Uterus (tissue), 4 donors: Measurements from ENCODE around the gene PRSS33. TPM values are rescaled to one million over a fixed set of nuclear protein-coding genes. Genes with fewer than 3 reads are reported as not detected.

Source experiments
- DNase-seq, 2 donors: peaks; one replicate each; pipeline ENCODE4 v3.0.0-alpha.2; 2019 to 2020
- H3K27ac ChIP-seq, 2 donors: fragments of 200-600 bp; sonication (generic); 1 replicate in 1 of 2; 2 replicates in 1 of 2; pipeline ENCODE4 v1.5.1; 2016 to 2018
- H3K27me3 ChIP-seq, 2 donors: fragments of 200-600 bp; sonication (generic); one replicate each; pipeline ENCODE4 v1.5.1; 2018 to 2019; ENCODE audit warnings: control low read depth in 1 of 2
- H3K36me3 ChIP-seq, 2 donors: fragments of 200-600 bp; sonication (generic); one replicate each; pipeline ENCODE4 v1.5.1; 2019; ENCODE audit warnings: control low read depth in 1 of 2
- H3K4me1 ChIP-seq, 2 donors: fragments of 200-600 bp; sonication (generic); one replicate each; pipeline ENCODE4 v1.5.1; 2018 to 2019; ENCODE audit warnings: control low read depth in 1 of 2
- H3K4me3 ChIP-seq, 2 donors: fragments of 200-600 bp; sonication (generic); 1 replicate in 1 of 2; 2 replicates in 1 of 2; pipeline ENCODE4 v1.5.1; 2018 to 2019; ENCODE audit warnings: mild to moderate bottlenecking in 1 of 2
- H3K9me3 ChIP-seq, 2 donors: fragments of 200-600 bp; sonication (generic); one replicate each; pipeline ENCODE4 v1.5.1; 2019; ENCODE audit warnings: control low read depth in 1 of 2
- POLR2A ChIP-seq, 2 donors: fragments of 450-650 bp; IDR thresholded peaks; one replicate each; pipeline ENCODE4 v1.6.1; 2016; ENCODE audit warnings: antibody characterized with exemption in 2 of 2, mild to moderate bottlenecking in 1 of 2, moderate library complexity in 1 of 2
- intact Hi-C: fragments of 100-400 bp; cut with DNase I; formaldehyde crosslinking; loops from one replicate; pipeline ENCODE4 v1.15.1; 2023; ENCODE audit warnings: low total_unique reads
- total RNA-seq, 4 donors: library from RNA; depleted of rRNA in 3 of 4; stranded (reverse); fragments of >200 nt in 3 of 4; gene quantifications; one replicate each; pipeline versions ENCODE4 v1.1.0 to v1.2.4, GENCODE V29; 2014 to 2023
- TF ChIP-seq, protein P1 (sequence below), 4 experiments: fragments of 200-600 bp in 2 of 4; fragments of 450-650 bp in 2 of 4; sonication (generic) in 2 of 4; IDR thresholded peaks; one replicate each; pipeline ENCODE4 v1.5.1; 2016 to 2019; ENCODE audit warnings: antibody characterized with exemption in 4 of 4, mild to moderate bottlenecking in 2 of 4, moderate library complexity in 1 of 4
- donor health status: DM: yes; HTN: yes; CAD: no.

PRSS33 gene
- total RNA-seq, 4 donors from 2014 or later, result 0.21 TPM; not detected in 3

DNA sequence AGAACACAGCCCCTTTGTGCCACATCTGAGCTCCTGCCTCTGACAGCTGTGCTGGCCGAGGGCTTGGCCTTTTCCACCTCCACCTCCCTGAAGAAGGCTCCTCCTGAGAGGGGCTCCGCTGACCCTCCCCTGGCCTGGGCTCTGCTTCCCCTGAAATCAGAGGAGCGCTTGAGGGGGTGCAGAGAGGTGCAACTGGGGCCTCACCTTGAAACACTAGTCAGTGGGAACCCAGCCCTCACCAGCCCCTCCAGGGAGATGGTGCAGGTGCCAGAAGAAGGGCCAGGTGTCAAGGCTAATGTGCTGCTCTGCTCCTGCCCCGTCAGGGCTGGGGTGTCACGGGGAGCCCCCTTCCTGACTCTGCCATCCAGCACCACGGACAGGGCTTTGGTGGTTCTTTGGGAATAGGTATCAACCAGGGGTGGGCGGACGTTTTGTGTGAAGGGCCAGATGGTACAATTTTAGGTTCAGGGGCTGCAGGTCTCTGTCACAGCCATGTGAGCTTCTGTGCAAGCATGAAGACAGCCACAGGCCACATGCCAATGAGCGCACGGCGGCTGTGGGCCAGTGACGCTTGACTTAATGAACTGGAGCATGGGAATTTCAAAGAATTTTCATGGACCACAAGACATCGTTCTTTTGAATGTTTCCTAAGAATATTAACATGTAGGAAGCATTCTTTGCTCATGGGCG lies 40.6 kb upstream of the PRSS33 start:
- Histone ChIP-seq H3K36me3 (no peaks in the 10 kb centered on the region), H3K4me1 (no peaks in the 10 kb centered on the region), H3K27ac (no peak overlapping the region), H3K4me3 (no peak overlapping the region), H3K9me3 (no peaks in the 10 kb centered on the region), H3K27me3 (no peaks in the 10 kb centered on the region)
- intact Hi-C loops, result no loop called here
- DNase-seq, result no peak
- TF ChIP-seq POLR2A (IDR thresholded peaks at IDR 0.05), result no peak
- TF ChIP-seq, protein P1, sequence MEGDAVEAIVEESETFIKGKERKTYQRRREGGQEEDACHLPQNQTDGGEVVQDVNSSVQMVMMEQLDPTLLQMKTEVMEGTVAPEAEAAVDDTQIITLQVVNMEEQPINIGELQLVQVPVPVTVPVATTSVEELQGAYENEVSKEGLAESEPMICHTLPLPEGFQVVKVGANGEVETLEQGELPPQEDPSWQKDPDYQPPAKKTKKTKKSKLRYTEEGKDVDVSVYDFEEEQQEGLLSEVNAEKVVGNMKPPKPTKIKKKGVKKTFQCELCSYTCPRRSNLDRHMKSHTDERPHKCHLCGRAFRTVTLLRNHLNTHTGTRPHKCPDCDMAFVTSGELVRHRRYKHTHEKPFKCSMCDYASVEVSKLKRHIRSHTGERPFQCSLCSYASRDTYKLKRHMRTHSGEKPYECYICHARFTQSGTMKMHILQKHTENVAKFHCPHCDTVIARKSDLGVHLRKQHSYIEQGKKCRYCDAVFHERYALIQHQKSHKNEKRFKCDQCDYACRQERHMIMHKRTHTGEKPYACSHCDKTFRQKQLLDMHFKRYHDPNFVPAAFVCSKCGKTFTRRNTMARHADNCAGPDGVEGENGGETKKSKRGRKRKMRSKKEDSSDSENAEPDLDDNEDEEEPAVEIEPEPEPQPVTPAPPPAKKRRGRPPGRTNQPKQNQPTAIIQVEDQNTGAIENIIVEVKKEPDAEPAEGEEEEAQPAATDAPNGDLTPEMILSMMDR (IDR thresholded peaks at IDR 0.05), result no peak

DNA sequence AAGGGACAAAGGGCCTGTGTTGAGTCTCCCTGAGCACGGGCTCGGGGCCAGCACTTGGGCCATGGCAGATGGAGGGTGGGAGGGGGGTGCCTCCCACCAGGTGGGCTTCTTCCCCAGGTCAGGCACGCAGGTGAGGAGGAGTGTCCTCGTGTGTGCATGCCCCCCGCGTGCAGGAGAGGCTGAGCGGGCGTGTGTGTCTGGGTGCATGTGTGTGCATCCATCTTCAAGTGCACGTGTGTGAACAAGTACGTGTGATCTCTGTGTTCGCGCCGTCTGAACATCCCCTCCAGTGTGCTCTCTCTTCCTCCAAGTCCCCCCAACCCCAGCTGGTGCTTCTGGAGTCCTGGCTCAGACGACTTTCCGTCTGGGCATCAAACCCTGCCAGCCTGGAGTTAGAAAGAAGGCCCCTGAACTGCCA lies 40.0 kb upstream of the PRSS33 start:
- H3K4me1 ChIP-seq, result no peaks in the 10 kb centered on the region
- no peaks in the 10 kb centered on the region for H3K9me3 ChIP-seq
- intact Hi-C loops, result no loop called here
- H3K27ac ChIP-seq, result no peak overlapping the region
- no peak for DNase-seq
- H3K36me3 ChIP-seq, result no peaks in the 10 kb centered on the region
- TF ChIP-seq, protein P1 (IDR thresholded peaks at IDR 0.05), result no peak
- TF ChIP-seq POLR2A (IDR thresholded peaks at IDR 0.05), result no peak
- no peak overlapping the region for H3K4me3 ChIP-seq
- H3K27me3 ChIP-seq, result no peaks in the 10 kb centered on the region

DNA sequence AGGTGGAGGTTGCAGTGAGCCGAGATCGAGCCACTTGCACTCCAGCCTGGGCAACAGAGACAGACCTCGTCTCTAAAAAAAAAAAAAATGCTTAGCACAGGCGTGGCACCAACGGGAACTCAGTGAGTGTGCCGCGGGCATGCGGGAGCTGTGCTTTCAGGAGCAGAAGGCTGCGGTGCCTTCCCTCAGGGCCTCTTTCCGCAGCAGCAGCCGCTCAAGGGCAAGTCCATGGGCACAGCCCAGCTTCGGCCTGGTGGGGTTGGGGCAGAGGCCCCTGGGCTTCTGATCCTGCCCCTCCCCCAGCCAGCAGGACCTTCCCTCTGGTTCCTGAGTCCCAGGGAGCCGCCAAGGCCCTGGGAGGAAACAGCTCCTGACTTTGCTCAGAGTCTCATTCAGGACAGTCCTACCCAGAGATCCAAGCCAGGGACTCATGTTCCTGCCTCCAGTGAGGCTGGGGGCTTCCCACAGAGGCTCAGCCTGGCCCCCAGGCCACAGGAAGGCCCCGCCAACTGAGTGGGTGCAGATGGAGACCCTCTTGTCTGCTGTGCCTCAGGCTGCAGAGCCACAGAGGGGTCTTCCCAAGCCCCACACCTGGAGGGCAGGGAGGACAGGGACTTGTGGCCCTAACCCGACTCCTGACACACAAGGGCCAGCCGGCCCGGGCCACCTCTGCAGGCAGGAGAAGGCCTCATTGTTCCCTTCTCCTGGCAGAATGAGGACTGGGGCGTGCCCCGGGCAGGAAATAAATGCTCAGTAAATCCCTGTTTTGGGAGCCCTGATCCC lies 39.4 kb upstream of the PRSS33 start:
- Histone ChIP-seq H3K27me3 (no peaks in the 10 kb centered on the region), H3K9me3 (no peaks in the 10 kb centered on the region), H3K4me1 (no peaks in the 10 kb centered on the region), H3K27ac (no peak overlapping the region), H3K4me3 (no peak overlapping the region), H3K36me3 (no peaks in the 10 kb centered on the region)
- DNase-seq, result no peak
- no peak for TF ChIP-seq POLR2A (IDR thresholded peaks at IDR 0.05)
- intact Hi-C loops, result no loop called here

DNA sequence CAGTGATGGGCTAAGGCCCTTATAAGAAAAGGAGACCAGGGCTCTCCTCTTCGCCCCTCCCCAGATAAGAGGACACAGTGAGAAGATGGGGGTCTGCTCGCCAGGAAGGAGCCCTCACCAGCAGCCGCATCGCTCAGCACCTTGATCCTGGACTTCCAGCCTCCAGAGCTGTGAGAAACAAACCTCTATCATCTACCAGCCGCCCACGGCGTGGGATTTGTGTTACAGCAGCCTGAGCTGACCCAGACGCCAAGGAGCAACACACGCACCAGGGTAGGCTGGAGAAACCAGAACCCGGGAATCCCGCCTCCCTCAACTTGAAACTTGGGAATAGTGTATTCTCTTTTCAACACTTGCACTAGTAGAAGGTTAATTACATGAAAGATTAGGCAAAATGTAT lies 38.5 kb upstream of the PRSS33 start:
- Histone ChIP-seq H3K36me3 (no peaks in the 10 kb centered on the region), H3K9me3 (no peaks in the 10 kb centered on the region), H3K4me3 (no peak overlapping the region), H3K4me1 (no peaks in the 10 kb centered on the region), H3K27me3 (no peaks in the 10 kb centered on the region), H3K27ac (no peak overlapping the region)
- no peak for DNase-seq
- TF ChIP-seq, protein P1 (IDR thresholded peaks at IDR 0.05), result no peak
- no peak for TF ChIP-seq POLR2A (IDR thresholded peaks at IDR 0.05)
- intact Hi-C loops, result no loop called here

DNA sequence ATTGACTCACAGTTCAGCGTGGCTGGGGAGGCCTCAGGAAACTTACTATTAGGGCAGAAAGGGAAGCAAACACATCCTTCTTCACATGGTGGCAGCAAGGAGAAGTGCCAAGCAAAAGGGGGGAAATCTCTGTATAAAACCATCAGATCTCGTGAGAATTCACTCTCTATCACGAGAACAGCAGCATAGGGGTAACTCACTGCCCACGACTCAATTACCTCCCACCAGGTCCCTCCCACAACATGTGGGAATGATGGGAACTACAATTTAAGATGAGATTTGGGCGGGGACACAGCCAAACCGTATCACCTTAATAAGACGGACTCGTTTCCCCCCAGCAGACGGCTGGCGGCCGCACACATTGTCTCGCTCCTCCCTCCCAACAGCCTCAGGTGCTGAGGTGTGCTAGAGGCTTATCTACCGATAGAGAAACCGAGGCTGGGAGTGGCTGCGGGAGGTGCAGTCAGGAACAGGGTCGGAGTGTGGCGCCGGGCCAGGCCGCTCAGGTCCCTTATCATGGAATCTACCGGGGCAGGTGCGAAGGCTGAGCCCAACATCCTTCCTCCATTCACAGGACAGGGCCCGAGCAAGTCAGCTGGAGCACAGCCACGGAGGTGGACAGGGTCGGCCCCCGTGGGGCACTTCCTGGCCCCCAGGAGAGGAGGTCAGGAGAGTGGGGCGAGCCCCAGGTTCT lies 37.8 kb upstream of the PRSS33 start:
- Histone ChIP-seq H3K4me3 (no peak overlapping the region), H3K9me3 (no peaks in the 10 kb centered on the region), H3K36me3 (no peaks in the 10 kb centered on the region), H3K4me1 (no peaks in the 10 kb centered on the region), H3K27ac (no peak overlapping the region), H3K27me3 (no peaks in the 10 kb centered on the region)
- TF ChIP-seq, protein P1 (IDR thresholded peaks at IDR 0.05), result no peak
- DNase-seq, result no peak
- intact Hi-C loops, result no loop called here
